Activated CD4-positive, alpha-beta T cell treated with anti-CD3 and anti-CD28 coated beads, Interleukin-2, Interleukin-6, amounts not matched to agents 100 ng/mL and 50 ng/mL, durations not matched to agents 16 hours and 8 hours (primary cell): ENCODE results near the gene NDUFV1.
A peak's percentile ranks its signal among the peaks of the same experiment; 100 is the strongest.

ENCODE experiments used
- DNase-seq: peaks from one replicate; pipeline ENCODE4 v3.0.0-alpha.2; 2020

The NDUFV1 gene

DNA sequence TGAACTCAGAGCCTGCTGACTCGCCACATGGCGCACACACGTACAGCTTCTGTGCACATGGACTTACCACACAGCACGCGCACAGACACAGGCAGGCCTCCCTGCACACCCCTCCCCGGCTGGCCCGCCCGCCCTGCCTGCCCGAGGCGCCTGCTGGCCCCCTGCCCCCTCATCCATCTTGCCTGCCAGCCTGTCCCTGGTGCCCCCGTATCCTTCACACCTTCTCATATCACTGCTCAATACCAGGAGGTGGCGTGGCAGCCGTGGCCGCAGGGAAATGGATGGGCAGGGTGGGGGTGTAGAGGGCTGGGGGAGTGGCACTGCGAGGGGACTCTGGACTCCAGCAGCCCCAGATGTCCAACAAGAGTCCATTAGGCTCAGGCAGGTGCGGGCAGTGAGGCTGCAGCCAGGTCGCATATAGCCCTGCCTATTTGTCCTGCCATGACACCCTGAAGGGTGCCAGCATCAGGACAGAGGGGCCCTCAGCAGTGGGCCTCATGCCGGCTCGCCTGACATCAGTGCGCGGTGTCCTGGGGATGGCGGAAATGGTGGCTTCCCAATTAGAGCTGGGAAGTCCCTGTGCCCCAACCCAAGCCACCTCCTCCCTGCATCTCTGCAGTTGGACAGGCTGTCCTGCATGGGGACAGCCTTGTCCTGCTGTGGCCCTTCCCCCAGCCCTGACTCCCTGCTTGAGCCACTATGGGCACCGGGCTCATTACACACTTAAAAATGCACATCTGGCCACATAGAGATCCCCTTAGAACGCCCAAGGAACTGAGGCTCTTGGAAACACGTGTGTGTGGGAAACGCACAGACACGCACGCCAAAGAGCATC is 34.8 kb downstream of the NDUFV1 start:
- no peak for DNase-seq

DNA sequence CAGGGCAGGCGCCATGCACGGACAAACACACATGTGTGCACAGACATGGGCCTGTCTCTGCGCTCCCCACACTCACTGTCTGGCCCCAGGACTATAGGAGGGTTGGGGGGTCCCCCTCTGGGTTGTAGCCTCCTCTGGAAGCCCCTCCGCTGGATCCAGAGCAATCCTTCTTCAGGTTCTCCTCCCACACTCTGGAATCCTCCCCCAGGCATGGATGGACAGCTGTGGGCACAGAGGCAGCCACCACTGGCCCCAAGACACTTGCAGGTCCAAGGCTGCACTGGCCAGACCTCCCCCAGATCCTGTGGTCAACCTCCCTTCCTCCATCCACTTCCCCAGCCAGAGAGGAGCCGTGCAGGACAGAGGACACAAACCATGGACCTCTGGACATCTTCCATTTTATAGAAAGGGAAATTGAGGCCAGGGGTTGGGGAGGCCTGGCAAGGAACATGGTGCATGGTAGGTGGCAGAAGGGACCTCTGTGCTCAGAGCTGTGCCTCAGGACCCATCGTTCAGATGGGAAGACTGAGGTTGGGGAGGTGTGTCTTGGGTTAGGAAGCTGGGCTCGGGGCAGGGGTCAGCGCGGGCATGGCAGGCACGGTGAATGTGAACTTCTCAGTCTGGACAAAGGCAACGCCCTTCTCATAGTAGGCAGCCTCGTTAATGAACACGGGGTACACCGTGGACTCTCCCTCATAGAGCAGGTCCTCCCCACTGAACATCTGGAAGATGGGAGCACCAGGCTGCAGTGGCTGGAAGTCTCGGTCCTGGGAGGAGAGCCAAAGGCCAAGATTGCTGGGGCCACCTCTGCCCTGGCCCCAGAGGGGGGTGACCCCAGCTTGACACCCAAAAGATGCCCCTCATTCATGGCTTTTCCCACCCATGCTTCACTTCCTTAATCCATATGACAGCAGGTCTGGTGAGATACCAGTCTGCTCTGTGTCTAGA is 35.7 kb downstream of the NDUFV1 start:
- no peak for DNase-seq

DNA sequence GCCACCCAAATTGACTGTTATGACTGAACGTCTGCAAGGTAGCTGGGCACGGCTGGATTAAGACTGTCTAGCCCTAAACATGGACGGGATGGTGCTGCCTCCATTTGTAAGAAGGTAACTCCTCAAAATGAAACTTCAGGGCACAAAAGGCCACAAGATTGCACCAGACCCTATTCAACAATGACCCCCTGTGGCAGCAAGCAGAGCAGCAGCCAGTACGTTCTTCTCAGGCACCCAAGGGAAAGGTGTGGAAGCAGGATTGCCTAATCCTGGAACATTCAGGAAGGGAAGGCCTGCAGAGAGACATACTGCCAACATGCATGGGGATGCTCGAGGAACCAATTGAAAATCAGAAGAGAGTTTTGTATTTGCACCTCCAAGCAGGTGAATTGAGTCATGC is 37.3 kb downstream of the NDUFV1 start:
- DNase-seq = peak; percentile 24

DNA sequence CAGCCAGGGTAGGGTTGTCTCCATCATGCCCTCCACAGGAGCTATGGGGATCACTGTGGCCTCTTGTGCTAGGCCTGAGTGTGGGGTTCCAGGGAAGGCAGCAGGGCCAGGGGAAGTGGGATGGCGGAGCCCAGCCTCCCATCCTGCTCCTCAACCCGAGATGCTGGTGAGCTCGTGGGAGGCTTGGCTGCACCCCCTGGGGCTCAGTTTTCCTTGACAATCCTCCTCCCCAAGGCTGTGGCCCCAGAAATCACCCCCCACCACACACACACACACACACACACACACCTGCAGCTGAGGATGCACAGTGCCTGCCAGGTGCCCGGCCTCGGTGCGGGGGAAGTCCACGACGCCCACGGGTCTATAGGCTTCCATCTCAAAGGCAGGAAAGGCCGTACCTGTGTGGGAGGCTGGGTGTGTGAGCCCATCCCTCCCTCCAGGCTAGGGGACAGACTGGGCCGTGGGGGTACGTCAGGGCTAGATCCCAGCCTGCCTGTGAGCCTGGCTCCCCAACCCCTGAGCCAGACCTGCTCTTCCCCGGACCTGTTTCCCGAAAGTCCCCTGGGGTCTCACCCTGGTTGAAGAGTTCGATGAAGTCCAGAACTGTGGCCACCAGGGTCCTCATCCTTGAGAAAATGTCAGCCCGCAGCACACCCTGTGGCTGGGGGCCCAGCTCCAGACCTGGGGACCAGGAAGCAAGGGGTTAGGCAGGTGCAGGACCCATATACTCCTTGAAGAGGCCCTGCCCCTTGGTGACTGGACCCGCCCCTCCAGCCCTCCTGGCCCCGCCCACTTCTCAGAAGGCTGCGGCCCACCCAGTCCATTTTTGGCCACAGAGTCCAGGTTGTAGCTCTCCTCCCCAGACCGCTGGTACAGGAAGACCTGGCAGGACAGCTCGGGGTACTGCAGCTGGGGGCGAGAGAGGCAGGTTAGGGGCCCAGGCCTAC is 38.0 kb downstream of the NDUFV1 start:
- DNase-seq = no peak

DNA sequence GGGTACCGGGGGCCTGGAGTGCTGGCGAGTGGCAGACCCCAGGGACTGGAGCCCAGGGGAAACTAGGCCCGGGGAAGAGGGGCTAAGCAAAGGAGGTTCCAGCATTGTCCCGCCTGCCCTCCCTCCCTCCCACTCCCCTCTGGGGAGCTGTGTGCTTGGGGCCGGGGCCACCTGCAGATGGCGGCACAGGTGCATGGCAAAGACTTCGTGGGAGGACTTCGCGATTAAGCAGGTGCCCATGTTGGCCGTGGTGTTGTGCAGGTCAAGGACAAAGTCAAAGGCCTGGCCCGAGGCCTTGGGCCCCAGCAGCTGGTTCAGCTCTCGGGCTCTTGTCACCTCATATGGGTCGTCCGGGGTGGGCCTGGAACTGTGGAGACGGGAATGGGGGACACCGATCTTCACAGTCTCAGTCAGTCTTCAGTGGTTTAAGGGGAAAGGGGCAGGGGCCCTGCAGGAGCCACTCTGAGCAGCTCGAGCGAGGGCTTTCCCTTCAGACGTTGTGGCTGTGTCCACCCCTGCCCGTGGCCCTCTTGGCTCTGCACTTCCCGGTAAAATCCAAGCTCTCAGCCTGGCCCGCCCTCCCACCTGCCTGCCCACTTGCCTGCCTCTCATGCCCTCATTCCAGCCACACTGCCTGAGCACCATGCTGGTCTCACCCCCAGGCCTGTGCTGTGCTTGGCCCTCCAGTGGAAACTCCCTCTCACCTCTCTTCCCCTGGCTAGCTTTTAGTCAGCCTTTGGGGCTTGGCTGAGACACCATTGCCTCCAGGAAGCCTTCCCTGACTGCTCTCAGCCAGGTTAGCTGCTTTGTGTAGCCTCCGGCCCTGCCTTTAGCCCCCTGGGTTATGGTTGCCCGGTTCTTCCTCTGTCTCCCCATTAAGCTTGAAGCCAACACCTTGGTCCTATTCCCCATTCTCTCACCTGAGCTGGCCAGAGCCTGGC is 39.1 kb downstream of the NDUFV1 start:
- DNase-seq = peak; percentile 21

DNA sequence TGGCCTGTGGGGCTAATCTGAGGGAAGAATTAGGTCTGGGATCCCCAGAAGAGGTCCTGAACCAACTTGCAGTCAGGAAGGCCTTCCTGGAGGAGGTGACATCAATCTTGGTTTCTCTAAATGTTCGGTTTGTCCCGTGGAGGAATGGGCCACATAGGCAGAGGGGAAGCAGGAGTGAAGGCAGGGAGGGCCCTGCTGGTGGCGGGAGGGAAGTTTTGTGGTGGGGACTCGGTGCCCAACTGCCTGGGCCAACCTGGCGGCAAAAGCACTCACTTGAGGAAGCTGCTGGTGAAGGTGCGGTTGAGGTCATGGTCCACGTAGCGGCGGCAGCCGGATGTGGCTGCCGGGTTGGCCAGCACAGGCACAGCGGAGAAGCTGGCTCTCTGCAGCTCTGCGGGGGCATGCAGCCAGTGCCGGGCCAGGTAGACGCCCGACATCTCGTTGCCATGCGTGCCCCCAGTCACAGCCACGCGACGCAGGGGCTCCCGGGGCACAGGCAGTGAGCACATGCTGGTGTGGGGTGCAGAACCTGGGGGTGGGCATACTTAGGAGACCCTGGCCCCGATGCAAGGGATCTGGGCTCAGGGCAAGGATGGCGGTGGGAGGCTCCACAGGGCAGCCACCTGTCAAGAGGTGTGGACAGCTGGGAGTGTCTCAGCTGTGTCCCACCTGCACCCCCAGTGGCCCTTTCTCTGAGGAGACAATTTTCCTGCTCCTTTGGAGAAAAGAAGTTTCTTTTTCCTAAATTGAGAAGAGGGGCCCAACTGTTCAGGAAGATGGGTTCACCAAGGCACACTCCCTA is 40.0 kb downstream of the NDUFV1 start:
- DNase-seq = peak; percentile 76

DNA sequence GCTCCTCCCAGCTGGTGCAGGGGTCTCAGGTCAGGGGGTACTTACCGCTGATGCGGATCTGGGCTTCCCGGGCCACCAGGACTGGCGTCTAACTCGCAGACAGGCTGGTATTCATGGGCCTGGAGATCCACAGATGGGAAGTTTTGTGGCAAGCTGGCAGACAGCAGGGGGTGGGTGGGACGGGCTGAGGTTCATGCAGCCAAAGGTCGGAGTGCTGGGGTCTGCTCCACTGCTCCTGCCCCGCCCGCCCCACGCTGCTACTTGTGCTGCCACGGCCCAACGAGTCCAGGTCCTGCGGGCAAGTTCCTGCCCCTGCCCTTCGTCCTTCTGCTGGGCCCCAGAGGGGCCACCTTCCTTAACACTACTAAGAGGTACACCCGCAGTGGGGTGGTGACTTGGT is 40.7 kb downstream of the NDUFV1 start:
- no peak for DNase-seq

DNA sequence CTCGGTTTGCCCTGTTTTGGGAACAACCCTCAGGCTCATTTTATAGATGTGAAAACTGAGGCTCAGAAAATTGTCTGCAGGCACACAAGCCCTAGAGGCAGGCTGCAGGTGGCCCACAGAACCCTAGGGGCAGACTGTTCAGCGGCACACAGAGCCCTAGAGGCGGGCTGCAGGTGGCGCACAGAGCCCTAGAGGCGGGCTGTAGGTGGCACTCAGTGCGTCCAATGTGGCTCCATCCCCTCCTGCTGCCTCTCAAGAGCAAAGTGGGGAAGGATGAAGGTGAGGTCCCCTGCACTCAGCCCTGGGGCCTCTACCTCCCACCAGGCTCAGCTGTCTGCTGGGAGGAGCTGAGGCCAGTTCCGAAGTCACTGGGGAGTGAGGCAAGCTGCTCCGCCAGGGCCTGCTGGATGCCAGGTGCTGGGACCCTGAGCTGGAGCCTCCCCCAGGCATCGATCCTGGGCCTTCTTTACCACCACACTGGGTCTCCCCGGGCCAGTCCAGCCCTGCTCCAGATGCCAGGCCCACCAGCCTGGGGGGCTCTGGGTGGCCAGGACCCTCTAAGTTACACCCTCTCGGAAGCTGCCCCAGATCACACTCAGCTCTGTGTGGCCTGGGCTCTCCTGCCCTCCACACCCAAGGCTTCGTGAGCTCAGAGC is 41.5 kb downstream of the NDUFV1 start:
- peak; percentile 71 for DNase-seq

DNA sequence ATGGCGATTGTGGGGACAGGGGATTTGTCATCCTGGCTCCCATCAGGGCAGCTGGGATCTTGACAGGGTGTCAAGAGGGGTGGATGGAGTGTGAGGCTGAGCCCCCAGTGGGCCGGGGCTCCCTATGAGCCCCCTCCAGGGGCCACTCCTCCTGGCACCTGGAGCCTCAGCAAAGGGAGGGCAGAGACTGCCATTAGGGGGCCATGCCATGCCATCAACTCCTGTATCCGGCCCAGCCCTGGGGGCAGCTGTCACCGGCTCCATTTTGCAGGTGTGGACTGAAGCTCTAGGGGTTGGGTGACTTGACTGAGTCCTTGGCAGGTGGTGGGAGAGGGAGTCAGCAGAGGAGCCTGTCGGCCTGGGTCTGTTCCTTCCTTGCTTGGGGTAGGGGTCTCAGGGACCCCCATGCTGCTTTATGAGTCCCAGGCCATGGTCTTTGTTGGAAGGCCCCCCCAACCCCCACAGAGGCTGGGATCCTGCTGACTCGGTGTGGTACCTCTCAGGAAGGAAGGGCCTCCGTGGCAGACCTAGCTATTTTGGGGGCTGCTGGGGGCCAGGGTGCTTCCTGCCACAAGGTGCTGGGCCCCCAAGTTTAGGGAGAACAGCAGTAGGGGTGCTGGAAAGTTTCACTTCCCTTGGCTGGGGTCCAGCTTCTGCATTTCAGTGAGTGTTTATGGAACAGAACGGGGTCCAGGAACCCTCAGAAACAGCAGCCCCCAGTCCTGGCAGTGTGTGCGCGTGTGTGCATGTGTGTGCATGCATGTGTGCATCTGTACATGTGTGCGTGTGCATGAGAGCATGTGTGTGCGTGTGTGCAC is 42.3 kb downstream of the NDUFV1 start:
- no peak for DNase-seq

DNA sequence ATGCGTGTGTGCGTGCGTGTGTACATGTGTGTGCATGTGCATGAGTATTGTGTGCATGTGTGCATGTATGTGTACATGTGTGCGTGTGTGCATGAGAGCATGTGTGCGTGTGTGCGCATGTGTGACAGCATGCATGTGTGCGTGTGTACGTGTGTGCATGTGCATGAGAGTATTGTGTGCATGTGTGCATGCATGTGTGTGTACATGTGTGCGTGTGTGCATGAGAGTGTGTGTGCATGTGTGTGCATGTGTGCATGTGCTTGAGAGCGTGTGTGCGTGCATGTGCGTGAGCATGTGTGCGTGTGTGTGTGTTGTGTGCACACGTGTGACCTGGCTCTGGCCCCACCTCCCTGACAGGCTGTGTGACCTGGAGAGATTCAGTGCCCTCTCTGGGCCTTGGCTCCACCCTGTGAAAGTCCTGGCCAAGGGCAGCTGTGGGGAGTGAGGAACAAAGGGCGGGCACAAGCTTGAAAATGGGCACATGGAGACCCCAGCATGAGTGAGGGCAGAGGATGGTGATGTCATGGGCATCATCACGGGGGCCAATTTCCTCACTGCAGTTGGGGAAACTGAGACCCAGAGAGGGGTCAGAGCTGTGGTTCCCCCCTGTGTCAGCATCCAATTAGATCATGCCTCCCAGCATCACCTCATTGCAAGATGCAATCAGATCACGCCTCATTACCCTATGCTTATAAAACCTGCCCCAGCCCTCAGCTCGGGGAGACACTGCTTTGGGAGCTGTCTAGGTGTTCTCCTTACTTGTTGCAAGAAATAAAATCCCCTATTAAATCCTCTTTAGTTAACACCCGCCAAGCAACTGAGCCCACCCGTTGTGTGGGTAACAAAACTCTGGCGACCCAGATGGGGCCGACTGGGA is 43.1 kb downstream of the NDUFV1 start:
- DNase-seq = peak; percentile 39

DNA sequence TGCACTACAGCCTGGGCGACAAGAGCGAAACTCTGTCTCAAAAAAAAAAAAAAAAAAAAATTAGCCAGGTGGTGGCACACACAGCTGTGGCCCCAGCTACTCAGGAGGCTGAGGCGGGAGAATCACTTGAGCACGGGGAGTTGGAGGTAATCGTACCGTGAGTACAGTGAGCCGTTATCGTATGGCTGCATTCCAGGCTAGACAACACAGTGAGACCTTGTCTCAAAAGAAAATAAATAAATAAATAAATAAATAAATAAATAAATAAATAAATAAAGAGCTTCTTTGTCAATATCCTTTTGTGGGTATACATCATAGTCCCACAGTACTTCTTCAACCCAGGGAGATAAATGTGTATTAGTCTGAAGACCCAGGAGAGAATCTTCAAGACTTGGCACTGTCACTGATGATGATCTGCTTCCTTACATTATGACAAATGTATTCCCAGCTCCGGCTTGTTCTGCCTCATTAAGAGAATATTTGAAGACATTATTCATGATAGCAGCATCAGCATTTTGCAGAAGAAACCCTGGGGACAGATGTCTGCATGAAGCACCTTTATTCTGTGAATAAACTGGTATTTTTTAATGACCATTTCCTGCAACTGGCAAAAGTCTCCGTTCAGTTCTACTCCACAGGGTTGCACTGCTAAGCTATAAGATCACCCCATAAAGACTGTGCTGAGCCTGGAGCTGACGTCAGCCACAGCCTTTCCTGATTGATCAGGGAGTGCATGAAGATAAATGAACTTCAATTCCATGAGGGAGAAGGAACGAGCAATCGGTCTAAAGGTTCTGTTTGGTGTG is 45.4 kb downstream of the NDUFV1 start:
- DNase-seq = no peak

DNA sequence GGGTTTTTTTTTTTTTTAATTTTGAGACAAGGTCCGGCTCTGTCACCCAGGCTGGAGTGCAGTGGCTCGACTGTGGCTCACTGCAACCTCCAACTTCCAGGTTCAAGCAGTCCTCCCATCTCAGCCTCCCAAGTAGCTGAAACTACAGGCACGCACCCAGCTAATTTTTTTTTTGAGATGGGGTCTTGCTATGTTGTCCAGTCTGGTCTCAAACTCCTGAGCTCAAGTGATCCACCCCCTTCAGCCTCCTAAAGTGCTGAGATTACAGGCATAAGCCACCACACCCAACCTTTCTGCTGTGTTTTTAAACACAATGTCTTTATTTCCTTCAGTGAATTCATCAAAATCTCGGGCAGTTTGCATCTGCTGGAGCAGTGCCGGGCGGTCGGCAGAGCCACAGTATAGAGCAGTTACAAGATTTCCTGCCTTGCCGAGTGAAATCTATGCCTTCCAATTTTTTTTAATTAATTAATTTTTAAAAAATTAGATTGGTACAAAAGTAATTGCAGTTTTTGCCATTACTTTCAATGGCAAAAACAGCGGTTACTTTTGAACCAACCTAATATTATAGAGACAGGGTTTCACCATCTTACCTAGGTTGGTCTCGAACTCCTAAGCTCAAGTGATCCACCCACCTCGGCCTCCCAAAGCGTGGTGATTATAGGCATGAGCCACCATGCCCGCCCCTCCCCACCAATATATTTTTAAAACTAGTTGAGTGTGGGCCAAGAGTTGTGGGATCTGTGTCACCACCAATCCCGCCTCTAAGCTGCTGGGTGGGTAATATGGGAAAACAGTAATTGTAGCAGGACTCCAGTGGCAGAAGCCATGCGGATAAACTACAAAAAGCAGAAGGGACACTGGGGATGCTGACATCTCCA is 46.5 kb downstream of the NDUFV1 start:
- DNase-seq = no peak

DNA sequence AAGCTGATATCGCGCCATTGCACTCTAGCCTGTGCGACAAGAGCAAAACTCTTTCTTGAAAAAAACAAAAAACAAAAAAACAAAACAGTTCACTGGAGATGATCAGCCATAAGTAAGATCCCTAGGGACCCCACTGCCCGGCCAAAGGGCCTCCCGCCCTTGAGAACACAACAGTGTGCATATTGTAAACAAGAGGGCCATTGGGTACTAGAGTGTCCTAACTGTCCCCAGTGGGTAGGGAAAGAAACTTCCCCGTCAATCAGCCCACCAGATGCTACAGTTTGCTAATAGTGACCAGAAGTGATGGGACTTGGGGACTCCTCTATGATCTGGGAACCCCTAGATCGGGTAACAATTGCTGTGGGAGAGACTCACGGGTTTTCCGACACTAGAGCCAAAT is 47.5 kb downstream of the NDUFV1 start:
- no peak for DNase-seq

DNA sequence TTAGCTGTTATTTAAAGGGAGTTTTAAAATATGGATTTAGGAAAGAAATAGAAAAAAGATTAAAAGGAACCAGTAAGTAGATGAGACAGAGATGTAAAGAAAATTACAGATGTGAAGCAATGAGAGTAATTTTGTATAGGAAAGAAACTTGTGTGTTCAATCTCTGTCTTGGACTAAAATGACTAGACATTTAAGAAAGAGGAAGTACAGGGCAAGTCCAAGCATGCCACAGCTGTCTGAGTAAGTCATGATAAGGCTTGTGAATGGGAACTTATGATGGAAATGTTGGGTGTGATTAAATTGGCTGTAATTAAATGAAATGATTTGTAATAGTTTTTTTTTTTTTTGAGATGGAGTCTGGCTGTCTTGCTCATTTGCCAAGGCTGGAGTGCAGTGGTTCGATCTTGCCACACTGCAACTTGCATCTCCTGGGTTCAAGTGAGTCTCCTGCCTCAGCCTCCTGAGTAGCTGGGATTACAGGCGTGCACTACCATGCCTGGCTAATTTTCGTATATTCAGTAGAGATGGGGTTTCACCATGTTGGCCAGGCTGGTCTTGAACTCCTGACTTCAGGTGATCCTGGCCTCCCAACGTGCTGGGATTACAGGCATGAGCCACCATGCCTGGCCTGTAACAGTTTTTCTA is 49.7 kb downstream of the NDUFV1 start:
- no peak for DNase-seq

DNA sequence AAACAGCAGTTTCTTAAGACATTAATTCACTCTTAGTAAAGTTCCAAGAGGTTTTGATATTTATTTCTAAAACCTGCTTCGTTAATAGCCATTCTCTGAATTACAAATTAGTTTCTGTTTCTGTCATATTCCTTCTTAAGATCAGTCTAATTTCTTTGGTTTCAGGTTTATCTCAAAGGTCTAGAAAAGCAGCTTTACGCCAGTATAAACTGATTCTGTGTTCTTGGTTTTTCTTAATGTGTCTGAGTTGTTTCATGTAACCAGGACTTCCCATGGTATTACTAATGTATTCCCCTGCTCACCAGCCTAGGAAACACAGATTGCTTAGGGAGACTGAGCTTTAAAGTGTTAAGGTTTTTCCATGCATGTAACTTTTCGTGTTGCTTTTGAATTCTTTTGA is 50.6 kb downstream of the NDUFV1 start:
- DNase-seq = peak; percentile 52
